SK-N-SH treated with all-trans-retinoic acid at 6 μM for 48 hours (cell line): ENCODE data around the gene AEBP2.

Experiments
- ARNTL ChIP-seq: fragments of 450-650 bp; formaldehyde crosslinking; IDR thresholded peaks from 2 replicates; pipeline ENCODE4 v1.5.0; 2020; ENCODE audit warnings: low read depth, mild to moderate bottlenecking, moderate library complexity, borderline replicate concordance
- CSDC2 ChIP-seq: fragments of 250-450 bp; sonication (Bioruptor Pico); IDR thresholded peaks from 2 replicates; pipeline ENCODE4 v1.5.0; 2020; ENCODE audit warnings: mild to moderate bottlenecking, moderate library complexity
- PPARA ChIP-seq: fragments of 250-450 bp; sonication (Bioruptor Pico); IDR thresholded peaks from 2 replicates; pipeline ENCODE4 v1.5.0; 2020; ENCODE audit warnings: mild to moderate bottlenecking, borderline replicate concordance
- TOX ChIP-seq: fragments of 250-450 bp; sonication (Bioruptor Pico); IDR thresholded peaks from 2 replicates; pipeline ENCODE4 v1.8.0; 2021; ENCODE audit warnings: mild to moderate bottlenecking, moderate library complexity, borderline replicate concordance
- ZC3H10 ChIP-seq: fragments of 250-450 bp; sonication (Bioruptor Pico); IDR thresholded peaks from 2 replicates; pipeline ENCODE4 v1.5.1; 2021; ENCODE audit warnings: mild to moderate bottlenecking, moderate library complexity
- ZFP3 ChIP-seq: fragments of 250-450 bp; sonication (Bioruptor Pico); IDR thresholded peaks from 2 replicates; pipeline ENCODE4 v1.5.0; 2020; ENCODE audit warnings: mild to moderate bottlenecking, moderate library complexity
- ZNF70 ChIP-seq: fragments of 450-650 bp; formaldehyde crosslinking; IDR thresholded peaks from 2 replicates; pipeline ENCODE4 v1.5.0; 2020; ENCODE audit warnings: mild to moderate bottlenecking, moderate library complexity
- TF ChIP-seq, protein P1 (sequence below): fragments of 250-450 bp; sonication (Bioruptor Pico); IDR thresholded peaks from 2 replicates; pipeline ENCODE4 v1.5.1; 2020; ENCODE audit warnings: low read depth, mild to moderate bottlenecking, moderate library complexity
- TF ChIP-seq, protein P2 (sequence below): fragments of 250-450 bp; sonication (Bioruptor Pico); IDR thresholded peaks from 2 replicates; pipeline ENCODE4 v1.8.0; 2020; ENCODE audit warnings: mild to moderate bottlenecking, moderate library complexity, borderline replicate concordance

DNA sequence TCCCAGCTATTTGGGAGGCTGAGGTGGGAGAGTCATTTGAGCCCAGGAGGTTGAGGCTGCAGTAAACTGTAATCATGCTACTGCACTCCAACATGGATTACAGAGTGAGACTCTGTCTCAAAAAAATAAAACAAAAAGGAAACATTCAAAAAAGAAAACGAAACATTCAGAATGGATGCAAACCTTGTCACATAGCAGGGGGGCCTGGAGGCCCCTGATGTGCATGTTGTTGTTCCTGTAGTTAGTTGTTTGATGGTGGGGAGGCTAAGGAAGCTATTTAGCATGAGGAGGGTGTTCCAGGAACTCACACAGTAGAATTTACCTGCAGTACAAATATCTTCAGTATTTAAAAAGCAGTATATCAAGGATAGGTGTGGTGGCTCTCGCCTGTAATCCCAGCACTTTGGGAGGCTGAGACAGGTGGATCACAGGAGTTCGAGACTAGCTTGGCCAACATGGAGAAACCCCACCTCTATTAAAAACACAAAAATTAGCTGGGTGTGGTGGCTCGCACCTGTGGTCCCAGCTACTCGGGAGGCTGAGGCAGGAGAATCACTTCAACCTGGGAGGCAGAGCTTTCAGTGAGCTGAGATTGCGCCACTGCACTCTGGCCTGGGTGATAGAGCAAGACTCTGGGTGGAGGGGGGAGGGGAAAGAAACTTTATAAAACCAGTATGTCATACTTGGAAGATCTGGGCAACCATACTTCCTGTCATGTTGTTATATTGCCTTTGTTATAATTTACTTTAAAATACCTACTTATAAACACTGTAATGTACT lies 17.6 kb upstream of the AEBP2 start:
- TF ChIP-seq ZC3H10 (CRISPR knock-in tag): no peak
- TF ChIP-seq, protein P1, sequence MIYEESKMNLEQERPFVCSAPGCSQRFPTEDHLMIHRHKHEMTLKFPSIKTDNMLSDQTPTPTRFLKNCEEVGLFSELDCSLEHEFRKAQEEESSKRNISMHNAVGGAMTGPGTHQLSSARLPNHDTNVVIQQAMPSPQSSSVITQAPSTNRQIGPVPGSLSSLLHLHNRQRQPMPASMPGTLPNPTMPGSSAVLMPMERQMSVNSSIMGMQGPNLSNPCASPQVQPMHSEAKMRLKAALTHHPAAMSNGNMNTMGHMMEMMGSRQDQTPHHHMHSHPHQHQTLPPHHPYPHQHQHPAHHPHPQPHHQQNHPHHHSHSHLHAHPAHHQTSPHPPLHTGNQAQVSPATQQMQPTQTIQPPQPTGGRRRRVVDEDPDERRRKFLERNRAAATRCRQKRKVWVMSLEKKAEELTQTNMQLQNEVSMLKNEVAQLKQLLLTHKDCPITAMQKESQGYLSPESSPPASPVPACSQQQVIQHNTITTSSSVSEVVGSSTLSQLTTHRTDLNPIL: no peak
- no peak for TF ChIP-seq ZFP3 (CRISPR knock-in tag)
- TF ChIP-seq PPARA: no peak
- TF ChIP-seq, protein P2, sequence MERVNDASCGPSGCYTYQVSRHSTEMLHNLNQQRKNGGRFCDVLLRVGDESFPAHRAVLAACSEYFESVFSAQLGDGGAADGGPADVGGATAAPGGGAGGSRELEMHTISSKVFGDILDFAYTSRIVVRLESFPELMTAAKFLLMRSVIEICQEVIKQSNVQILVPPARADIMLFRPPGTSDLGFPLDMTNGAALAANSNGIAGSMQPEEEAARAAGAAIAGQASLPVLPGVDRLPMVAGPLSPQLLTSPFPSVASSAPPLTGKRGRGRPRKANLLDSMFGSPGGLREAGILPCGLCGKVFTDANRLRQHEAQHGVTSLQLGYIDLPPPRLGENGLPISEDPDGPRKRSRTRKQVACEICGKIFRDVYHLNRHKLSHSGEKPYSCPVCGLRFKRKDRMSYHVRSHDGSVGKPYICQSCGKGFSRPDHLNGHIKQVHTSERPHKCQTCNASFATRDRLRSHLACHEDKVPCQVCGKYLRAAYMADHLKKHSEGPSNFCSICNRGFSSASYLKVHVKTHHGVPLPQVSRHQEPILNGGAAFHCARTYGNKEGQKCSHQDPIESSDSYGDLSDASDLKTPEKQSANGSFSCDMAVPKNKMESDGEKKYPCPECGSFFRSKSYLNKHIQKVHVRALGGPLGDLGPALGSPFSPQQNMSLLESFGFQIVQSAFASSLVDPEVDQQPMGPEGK (CRISPR knock-in tag): no peak
- TF ChIP-seq TOX (CRISPR knock-in tag): no peak
- no peak for TF ChIP-seq CSDC2 (CRISPR knock-in tag)
- TF ChIP-seq ZNF70: no peak
- TF ChIP-seq ARNTL: no peak
